HEK293T (cell line): ENCODE measurements around the gene APEX1.

Experiments
- L3MBTL2 ChIP-seq: fragments of 450-650 bp; conservative IDR thresholded peaks from 2 replicates; pipeline ENCODE4 v1.6.1; 2016; ENCODE audit warnings: mild to moderate bottlenecking
- SP1 ChIP-seq: fragments of 450-650 bp; IDR thresholded peaks from 2 replicates; pipeline ENCODE4 v1.6.1; 2017

GRCh38 chr14:20469890-20470602 lies 15.0 kb downstream of the APEX1 start:
- peak; percentile 41 for TF ChIP-seq L3MBTL2
- TF ChIP-seq SP1 = no peak
